Activated B cell treated with CpG ODN at 0.5 μM for 24 hours (primary cell): ENCODE measurements around the gene SLC45A2. TPM values are rescaled to one million over a fixed set of nuclear protein-coding genes. Genes with fewer than 3 reads are reported as not detected.

Experiments
- ATAC-seq: fragments of 200-7000 bp; cut with Tn5 transposase; one replicate; pipeline ENCODE4 v1.10.0; 2021; ENCODE audit warnings: low read depth, mild to moderate bottlenecking, moderate library complexity
- CTCF ChIA-PET: fragments of 350-600 bp; sonication (Branson Sonifier 250); formaldehyde crosslinking; loops from one replicate; lab custom pipeline; 2021; ENCODE audit warnings: antibody characterized with exemption; lab: Charles Lee
- POLR2A ChIA-PET: fragments of 350-600 bp; sonication (Branson Sonifier 250); formaldehyde crosslinking; loops from one replicate; lab custom pipeline; 2021; ENCODE audit warnings: antibody characterized with exemption; lab: Charles Lee
- DNase-seq: peaks from one replicate; pipeline ENCODE4 v3.0.0; 2022
- H3K27ac Mint-ChIP-seq: one replicate; pipeline ENCODE4 v1.8.0; 2020; ENCODE audit warnings: mixed read lengths
- H3K27me3 Mint-ChIP-seq: one replicate; pipeline ENCODE4 v1.8.0; 2021; ENCODE audit warnings: mixed read lengths
- H3K36me3 Mint-ChIP-seq: one replicate; pipeline ENCODE4 v1.8.0; 2021; ENCODE audit warnings: low read depth, mixed read lengths
- H3K4me1 Mint-ChIP-seq: one replicate; pipeline ENCODE4 v1.8.0; 2021; ENCODE audit warnings: mixed read lengths
- H3K4me3 Mint-ChIP-seq: one replicate; pipeline ENCODE4 v1.8.0; 2020; ENCODE audit warnings: mild to moderate bottlenecking, mixed read lengths
- H3K9me3 Mint-ChIP-seq: one replicate; pipeline ENCODE4 v1.8.0; 2020; ENCODE audit warnings: mixed read lengths
- CTCF ChIP-seq: fragments of 200-600 bp; IDR thresholded peaks from one replicate; pipeline ENCODE4 v1.8.0; 2022; ENCODE audit warnings: antibody characterized with exemption, mild to moderate bottlenecking
- intact Hi-C: fragments of 100-400 bp; cut with micrococcal nuclease; formaldehyde crosslinking; loops from one replicate; pipeline ENCODE4 v1.15.1; 2024
- total RNA-seq: library from RNA; stranded (reverse); gene quantifications from 2 replicates; pipeline ENCODE4 v1.2.3, GENCODE V29; 2022

The SLC45A2 gene
- total RNA-seq, 1 donor from 2014 or later: not detected

GRCh38 chr5:33933723-33934169 is 50.7 kb downstream of the SLC45A2 start:
- TF ChIP-seq CTCF: no peak
- no peak for DNase-seq
- CTCF ChIA-PET: interaction anchor here (0.9 to 4.1 kb wide), 10 partner anchors 10 to 510 kb away, joined by 3 to 54 read pairs (median 6); partner anchors contain the start of gene TARS1
- Mint-ChIP-seq H3K9me3 (no peaks in the 10 kb centered on the region), H3K36me3 (no peaks in the 10 kb centered on the region), H3K4me1 (peaks cover 17% of the 10 kb centered on the region), H3K27ac (no peak overlapping the region), H3K4me3 (no peak overlapping the region), H3K27me3 (peaks cover 27% of the 10 kb centered on the region)
- POLR2A ChIA-PET: no interaction called here
- ATAC-seq: peak; percentile 68
- intact Hi-C loops: loop anchor here (1.0 to 5.0 kb wide), 4 partner anchors 345 to 1226 kb away; no protein-coding TSS in a partner anchor

GRCh38 chr5:33931136-33931535 is 53.4 kb downstream of the SLC45A2 start:
- ATAC-seq: no peak
- intact Hi-C loops: loop anchor here (5.0 kb wide), 1 partner anchor 1224 kb away; no protein-coding TSS in a partner anchor
- CTCF ChIA-PET: interaction anchor here (1.8 kb wide), 1 partner anchor 496 kb away, joined by 8 read pairs; no protein-coding TSS in a partner anchor

GRCh38 chr5:33929925-33930690 is 54.4 kb downstream of the SLC45A2 start:
- CTCF ChIA-PET: no interaction called here
- Mint-ChIP-seq H3K4me1 (peaks cover 27% of the 10 kb centered on the region), H3K4me3 (no peak overlapping the region), H3K27ac (no peak overlapping the region), H3K27me3 (peaks cover 2% of the 10 kb centered on the region), H3K9me3 (no peaks in the 10 kb centered on the region), H3K36me3 (no peaks in the 10 kb centered on the region)
- DNase-seq (no peak), ATAC-seq (no peak)
- intact Hi-C loops: loop anchor here (5.0 kb wide), 1 partner anchor 1223 kb away; no protein-coding TSS in a partner anchor
- POLR2A ChIA-PET: no interaction called here
- no peak for TF ChIP-seq CTCF

More at GRCh38 chr5:33931136-33931535, 53.4 kb downstream of the SLC45A2 start:
- H3K4me3 Mint-ChIP-seq: no peak overlapping the region
- peaks cover 10% of the 10 kb centered on the region for H3K27me3 Mint-ChIP-seq
- no peak overlapping the region for H3K27ac Mint-ChIP-seq
- no peak for TF ChIP-seq CTCF
- H3K9me3 Mint-ChIP-seq: no peaks in the 10 kb centered on the region
- peaks cover 27% of the 10 kb centered on the region for H3K4me1 Mint-ChIP-seq
- no peaks in the 10 kb centered on the region for H3K36me3 Mint-ChIP-seq
- no peak for DNase-seq
- POLR2A ChIA-PET: no interaction called here

- peaks cover 13% of the 10 kb centered on the region for H3K4me1 Mint-ChIP-seq
- no peaks in the 10 kb centered on the region for H3K36me3 Mint-ChIP-seq
- no peak for DNase-seq
- ChIA-PET CTCF (no interaction called here), POLR2A (no interaction called here)
- no peak overlapping the region for H3K27ac Mint-ChIP-seq
- H3K9me3 Mint-ChIP-seq: no peaks in the 10 kb centered on the region
- H3K27me3 Mint-ChIP-seq: peaks cover 2% of the 10 kb centered on the region
- no peak overlapping the region for H3K4me3 Mint-ChIP-seq
- intact Hi-C loops: no loop called here
- no peak for ATAC-seq
- TF ChIP-seq CTCF: no peak
Observed at GRCh38 chr5:33928283-33928682, 56.2 kb downstream of the SLC45A2 start.

GRCh38 chr5:33927685-33928084 is 56.8 kb downstream of the SLC45A2 start:
- Mint-ChIP-seq H3K9me3 (no peaks in the 10 kb centered on the region), H3K4me1 (peaks cover 9% of the 10 kb centered on the region), H3K36me3 (no peaks in the 10 kb centered on the region), H3K4me3 (no peak overlapping the region), H3K27me3 (peaks cover 5% of the 10 kb centered on the region), H3K27ac (no peak overlapping the region)
- ChIA-PET POLR2A (no interaction called here), CTCF (no interaction called here)
- ATAC-seq (no peak), DNase-seq (no peak)
- intact Hi-C loops: no loop called here
- no peak for TF ChIP-seq CTCF
